Mesendoderm (in vitro differentiated cells): ENCODE measurements around the gene EPM2A.

ENCODE experiments used
- DNase-seq: peaks from one replicate; pipeline ENCODE4 v3.0.0; 2013
- H2AK5ac ChIP-seq: 2 replicates; pipeline ENCODE4 v1.6.1; 2013; ENCODE audit warnings: low read length, inconsistent platforms
- H2BK120ac ChIP-seq: 2 replicates; pipeline ENCODE4 v1.6.1; 2013; ENCODE audit warnings: low read depth, mild to moderate bottlenecking, low read length, moderate library complexity, mixed read lengths
- H2BK15ac ChIP-seq: replicated peaks from 2 replicates; pipeline ENCODE4 v1.6.1; 2013; ENCODE audit warnings: low read depth, mild to moderate bottlenecking, moderate library complexity
- H2BK5ac ChIP-seq: 2 replicates; pipeline ENCODE4 v1.6.1; 2013; ENCODE audit warnings: low read length, inconsistent platforms
- H3K18ac ChIP-seq: 2 replicates; pipeline ENCODE4 v1.6.1; 2013; ENCODE audit warnings: mild to moderate bottlenecking, low read length, mixed read lengths
- H3K23ac ChIP-seq: one replicate; pipeline ENCODE4 v1.6.1; 2013; ENCODE audit warnings: low read length
- H3K27ac ChIP-seq: 2 replicates; pipeline ENCODE4 v1.5.1; 2013; ENCODE audit warnings: low read depth, mild to moderate bottlenecking, inconsistent platforms, low read length, moderate library complexity
- H3K27me3 ChIP-seq: 2 replicates; pipeline ENCODE4 v1.6.1; 2013; ENCODE audit warnings: low read length, control low read depth, mild to moderate bottlenecking, inconsistent platforms; ENCODE audit not compliant: insufficient read depth, poor library complexity
- H3K36me3 ChIP-seq: 2 replicates; pipeline ENCODE4 v1.6.1; 2013; ENCODE audit warnings: low read length, inconsistent platforms; ENCODE audit not compliant: control insufficient read depth, insufficient read depth
- H3K4ac ChIP-seq: one replicate; pipeline ENCODE4 v1.6.1; 2013; ENCODE audit warnings: low read depth, mild to moderate bottlenecking, low read length, moderate library complexity
- H3K4me1 ChIP-seq: 2 replicates; pipeline ENCODE4 v1.6.1; 2013; ENCODE audit warnings: low read depth, low read length, inconsistent platforms; ENCODE audit not compliant: control insufficient read depth
- H3K4me2 ChIP-seq: 2 replicates; pipeline ENCODE4 v1.6.1; 2013; ENCODE audit warnings: low read length
- H3K4me3 ChIP-seq: 2 replicates; pipeline ENCODE4 v1.5.1; 2013; ENCODE audit warnings: mild to moderate bottlenecking, low read length
- H3K56ac ChIP-seq: one replicate; pipeline ENCODE4 v1.6.1; 2013; ENCODE audit warnings: low read length
- H3K79me1 ChIP-seq: 2 replicates; pipeline ENCODE4 v1.6.1; 2013; ENCODE audit warnings: low read length, inconsistent platforms
- H3K79me2 ChIP-seq: 2 replicates; pipeline ENCODE4 v1.6.1; 2013; ENCODE audit warnings: mild to moderate bottlenecking, low read length; ENCODE audit not compliant: control insufficient read depth, insufficient read depth
- H3K9ac ChIP-seq: 2 replicates; pipeline ENCODE4 v1.6.1; 2013; ENCODE audit warnings: low read length, inconsistent platforms
- H4K5ac ChIP-seq: one replicate; pipeline ENCODE4 v1.6.1; 2013; ENCODE audit warnings: low read length
- H4K8ac ChIP-seq: one replicate; pipeline ENCODE4 v1.6.1; 2013; ENCODE audit warnings: low read depth, mild to moderate bottlenecking, control low read depth, low read length, moderate library complexity
- WGBS: extraction: QIAGEN DNeasy Blood & Tissue Kit; methylation state at CpG from one replicate; pipeline ENCODE4 v1.1.7; 2013; ENCODE audit warnings: low lambda C conversion rate, missing lambda C conversion rate; ENCODE audit not compliant: insufficient coverage; ENCODE audit errors: extremely low coverage; 5-methylcytosine and 5-hydroxymethylcytosine counted together

The EPM2A gene

GRCh38 chr6:145621776-145622175, 113.5 kb downstream of the EPM2A start:
- no peak overlapping the region for H2BK120ac ChIP-seq
- H3K4ac ChIP-seq: no peak overlapping the region
- H3K23ac ChIP-seq: no peak overlapping the region
- no peak overlapping the region for H3K4me3 ChIP-seq
- H3K79me1 ChIP-seq: no peaks in the 10 kb centered on the region
- H2BK5ac ChIP-seq: no peak overlapping the region
- H2BK15ac ChIP-seq: no peak overlapping the region
- H2AK5ac ChIP-seq: no peak overlapping the region
- DNase-seq: no peak
- no peak overlapping the region for H3K9ac ChIP-seq
- H3K79me2 ChIP-seq: no peaks in the 10 kb centered on the region
- no peak overlapping the region for H3K56ac ChIP-seq
- no peaks in the 10 kb centered on the region for H3K27me3 ChIP-seq
- H3K36me3 ChIP-seq: no peaks in the 10 kb centered on the region
- no peak overlapping the region for H3K4me2 ChIP-seq
- no peak overlapping the region for H3K18ac ChIP-seq
- no peak overlapping the region for H4K5ac ChIP-seq
- H4K8ac ChIP-seq: no peak overlapping the region
- WGBS: no CpG with 5 or more reads among the region's 1 CpG
- H3K27ac ChIP-seq: no peak overlapping the region
- no peaks in the 10 kb centered on the region for H3K4me1 ChIP-seq

- Histone ChIP-seq H3K79me1 (no peaks in the 10 kb centered on the region), H3K27me3 (no peaks in the 10 kb centered on the region), H3K4ac (no peak overlapping the region), H2AK5ac (no peak overlapping the region), H3K56ac (no peak overlapping the region), H3K27ac (no peak overlapping the region), H3K79me2 (no peaks in the 10 kb centered on the region), H3K18ac (no peak overlapping the region), H3K4me3 (no peak overlapping the region), H3K23ac (no peak overlapping the region), H4K5ac (no peak overlapping the region), H2BK5ac (no peak overlapping the region), H3K4me1 (no peaks in the 10 kb centered on the region), H2BK120ac (no peak overlapping the region), H2BK15ac (no peak overlapping the region), H3K36me3 (no peaks in the 10 kb centered on the region), H4K8ac (no peak overlapping the region), H3K4me2 (no peak overlapping the region), H3K9ac (no peak overlapping the region)
- no CpG with 5 or more reads among the region's 7 CpGs for WGBS
- no peak for DNase-seq
These were observed 115.2 kb downstream of the EPM2A start for GRCh38 chr6:145620088-145620487.

- Histone ChIP-seq H3K27ac (no peak overlapping the region), H4K8ac (no peak overlapping the region), H3K9ac (no peak overlapping the region), H3K4me3 (no peak overlapping the region), H2AK5ac (no peak overlapping the region), H3K79me1 (no peaks in the 10 kb centered on the region), H2BK5ac (no peak overlapping the region), H3K4me1 (no peaks in the 10 kb centered on the region), H3K56ac (no peak overlapping the region), H3K4me2 (no peak overlapping the region), H3K27me3 (no peaks in the 10 kb centered on the region), H3K18ac (no peak overlapping the region), H2BK120ac (no peak overlapping the region), H3K79me2 (no peaks in the 10 kb centered on the region), H3K4ac (no peak overlapping the region), H2BK15ac (no peak overlapping the region), H3K23ac (no peak overlapping the region), H3K36me3 (no peaks in the 10 kb centered on the region), H4K5ac (no peak overlapping the region)
- DNase-seq: no peak
- no CpG with 5 or more reads among the region's 1 CpG for WGBS
These were observed 125.8 kb downstream of the EPM2A start for GRCh38 chr6:145609521-145609920.

GRCh38 chr6:145608850-145609249, 126.5 kb downstream of the EPM2A start:
- Histone ChIP-seq H3K79me2 (no peaks in the 10 kb centered on the region), H3K27ac (no peak overlapping the region), H3K27me3 (no peaks in the 10 kb centered on the region), H4K5ac (no peak overlapping the region), H2BK5ac (no peak overlapping the region), H3K4me1 (no peaks in the 10 kb centered on the region), H3K4me3 (no peak overlapping the region), H3K79me1 (no peaks in the 10 kb centered on the region), H3K56ac (no peak overlapping the region), H3K9ac (no peak overlapping the region), H2BK15ac (no peak overlapping the region), H2BK120ac (no peak overlapping the region), H2AK5ac (no peak overlapping the region), H3K18ac (no peak overlapping the region), H3K4ac (no peak overlapping the region), H3K23ac (no peak overlapping the region), H4K8ac (no peak overlapping the region), H3K36me3 (no peaks in the 10 kb centered on the region), H3K4me2 (no peak overlapping the region)
- no peak for DNase-seq
- whole genome bisulfite sequencing: no CpG with 5 or more reads among the region's 1 CpG

- Histone ChIP-seq H3K18ac (no peak overlapping the region), H3K79me1 (no peaks in the 10 kb centered on the region), H3K79me2 (no peaks in the 10 kb centered on the region), H3K36me3 (no peaks in the 10 kb centered on the region), H3K4me2 (no peak overlapping the region), H3K23ac (no peak overlapping the region), H3K27me3 (no peaks in the 10 kb centered on the region), H4K5ac (no peak overlapping the region), H2AK5ac (no peak overlapping the region), H2BK5ac (no peak overlapping the region), H3K4me1 (no peaks in the 10 kb centered on the region), H3K9ac (no peak overlapping the region), H3K4ac (no peak overlapping the region), H3K27ac (no peak overlapping the region), H3K4me3 (no peak overlapping the region), H4K8ac (no peak overlapping the region), H2BK15ac (no peak overlapping the region), H2BK120ac (no peak overlapping the region), H3K56ac (no peak overlapping the region)
- no peak for DNase-seq
- no CpG with 5 or more reads among the region's 1 CpG for WGBS
These were observed 131.3 kb downstream of the EPM2A start for GRCh38 chr6:145603991-145604390.

- Histone ChIP-seq H3K4me1 (no peaks in the 10 kb centered on the region), H3K4ac (no peak overlapping the region), H2AK5ac (no peak overlapping the region), H3K27ac (no peak overlapping the region), H3K56ac (no peak overlapping the region), H3K9ac (no peak overlapping the region), H3K18ac (no peak overlapping the region), H3K4me3 (no peak overlapping the region), H2BK120ac (no peak overlapping the region), H3K79me1 (no peaks in the 10 kb centered on the region), H2BK5ac (no peak overlapping the region), H3K4me2 (no peak overlapping the region), H3K36me3 (no peaks in the 10 kb centered on the region), H3K23ac (no peak overlapping the region), H4K5ac (no peak overlapping the region), H4K8ac (no peak overlapping the region), H3K27me3 (no peaks in the 10 kb centered on the region), H3K79me2 (no peaks in the 10 kb centered on the region), H2BK15ac (no peak overlapping the region)
- DNase-seq: no peak
These were observed 131.9 kb downstream of the EPM2A start for GRCh38 chr6:145603424-145603833.
